Measurements from ENCODE around the gene DHX34.

DHX34 gene

DNA sequence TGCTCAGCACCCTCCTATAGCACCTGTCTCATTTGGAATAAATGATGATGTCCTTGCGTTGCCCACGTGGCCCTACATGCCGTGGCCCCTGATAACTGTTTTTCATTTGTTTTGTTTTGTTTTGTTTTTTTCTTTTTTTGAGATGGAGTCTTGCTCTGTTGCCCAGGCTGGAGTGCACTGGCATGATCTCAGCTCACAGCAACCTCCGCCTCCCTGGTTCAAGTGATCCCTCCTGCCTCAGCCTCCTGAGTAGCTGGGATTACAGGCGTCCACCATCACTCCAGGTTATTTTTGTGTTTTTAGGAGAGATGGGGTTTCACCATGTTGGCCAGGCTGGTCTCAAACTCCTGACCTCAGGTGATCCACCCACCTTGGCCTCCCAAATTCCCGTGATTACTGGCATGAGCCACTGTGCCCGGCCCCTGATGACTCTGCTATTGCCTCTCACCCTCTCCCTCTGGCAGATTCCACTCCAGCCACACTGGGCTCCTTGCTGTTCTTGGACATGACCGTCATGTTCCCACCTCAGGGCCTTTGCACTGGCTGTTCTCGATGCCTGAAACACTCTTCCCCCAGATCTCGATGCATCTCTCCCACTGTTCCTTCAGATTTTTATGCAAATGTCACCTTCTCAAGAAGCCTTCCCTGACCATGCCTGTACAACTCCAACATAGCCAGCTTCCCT, 9.8 kb upstream of the DHX34 start:
- no peaks in the 10 kb centered on the region for H3K36me3 ChIP-seq (ENCODE audit: low read length)
- no peaks in the 10 kb centered on the region for H4K20me1 ChIP-seq (ENCODE audit: low read depth, low read length)
- H3K79me2 ChIP-seq (ENCODE audit: insufficient read depth, low read length): no peaks in the 10 kb centered on the region
- no peaks in the 10 kb centered on the region for H3K9me3 ChIP-seq (ENCODE audit: insufficient read depth, low read length)
- H3K4me3 ChIP-seq (ENCODE audit: insufficient read depth, low read length, poor library complexity, severe bottlenecking): no peak overlapping the region
- no peaks in the 10 kb centered on the region for H3K27me3 ChIP-seq (ENCODE audit: low read length)
- no peak overlapping the region for H3K9ac ChIP-seq (ENCODE audit: low read length)
- H3K9me2 ChIP-seq (replicated peaks; ENCODE audit: insufficient read depth, low read length): no peaks in the 10 kb centered on the region
- no peaks in the 10 kb centered on the region for H3F3A ChIP-seq (ENCODE audit: insufficient read depth)
- no peak overlapping the region for H3K4me2 ChIP-seq (ENCODE audit: low read depth, low read length, poor library complexity, severe bottlenecking)
- H3K27ac ChIP-seq (ENCODE audit: low read depth, low read length): no peak overlapping the region
- TF ChIP-seq, protein P1, sequence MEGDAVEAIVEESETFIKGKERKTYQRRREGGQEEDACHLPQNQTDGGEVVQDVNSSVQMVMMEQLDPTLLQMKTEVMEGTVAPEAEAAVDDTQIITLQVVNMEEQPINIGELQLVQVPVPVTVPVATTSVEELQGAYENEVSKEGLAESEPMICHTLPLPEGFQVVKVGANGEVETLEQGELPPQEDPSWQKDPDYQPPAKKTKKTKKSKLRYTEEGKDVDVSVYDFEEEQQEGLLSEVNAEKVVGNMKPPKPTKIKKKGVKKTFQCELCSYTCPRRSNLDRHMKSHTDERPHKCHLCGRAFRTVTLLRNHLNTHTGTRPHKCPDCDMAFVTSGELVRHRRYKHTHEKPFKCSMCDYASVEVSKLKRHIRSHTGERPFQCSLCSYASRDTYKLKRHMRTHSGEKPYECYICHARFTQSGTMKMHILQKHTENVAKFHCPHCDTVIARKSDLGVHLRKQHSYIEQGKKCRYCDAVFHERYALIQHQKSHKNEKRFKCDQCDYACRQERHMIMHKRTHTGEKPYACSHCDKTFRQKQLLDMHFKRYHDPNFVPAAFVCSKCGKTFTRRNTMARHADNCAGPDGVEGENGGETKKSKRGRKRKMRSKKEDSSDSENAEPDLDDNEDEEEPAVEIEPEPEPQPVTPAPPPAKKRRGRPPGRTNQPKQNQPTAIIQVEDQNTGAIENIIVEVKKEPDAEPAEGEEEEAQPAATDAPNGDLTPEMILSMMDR (IDR thresholded peaks at IDR 0.05; ENCODE audit: insufficient read depth, low read length, poor library complexity, severe bottlenecking): no peak
- TF ChIP-seq EZH2phosphoT487 (conservative IDR thresholded peaks at IDR 0.05; ENCODE audit: low read length): no peak
- H2AFZ ChIP-seq (ENCODE audit: low read depth, low read length, severe bottlenecking): no peak overlapping the region

DNA sequence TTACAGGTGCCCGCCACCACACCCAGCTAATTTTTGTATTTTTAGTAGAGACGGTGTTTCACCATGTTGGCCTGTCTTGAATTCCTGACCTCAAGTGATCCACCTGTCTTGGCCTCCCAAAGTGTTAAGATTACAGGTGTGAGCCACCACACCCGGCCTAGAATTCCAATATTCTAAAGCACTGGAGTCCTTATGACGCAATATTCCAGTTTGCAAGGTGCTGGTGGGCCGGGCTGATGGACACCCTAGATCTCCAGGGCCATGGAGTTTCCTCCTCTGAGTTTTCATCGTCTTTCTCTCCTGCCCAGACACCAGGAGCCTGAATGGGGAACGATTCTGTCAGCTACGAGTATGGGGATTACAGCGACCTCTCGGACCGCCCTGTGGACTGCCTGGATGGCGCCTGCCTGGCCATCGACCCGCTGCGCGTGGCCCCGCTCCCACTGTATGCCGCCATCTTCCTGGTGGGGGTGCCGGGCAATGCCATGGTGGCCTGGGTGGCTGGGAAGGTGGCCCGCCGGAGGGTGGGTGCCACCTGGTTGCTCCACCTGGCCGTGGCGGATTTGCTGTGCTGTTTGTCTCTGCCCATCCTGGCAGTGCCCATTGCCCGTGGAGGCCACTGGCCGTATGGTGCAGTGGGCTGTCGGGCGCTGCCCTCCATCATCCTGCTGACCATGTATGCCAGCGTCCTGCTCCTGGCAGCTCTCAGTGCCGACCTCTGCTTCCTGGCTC, 8.5 kb upstream of the DHX34 start:
- no peaks in the 10 kb centered on the region for H3K79me2 ChIP-seq (ENCODE audit: insufficient read depth, low read length)
- no peaks in the 10 kb centered on the region for H4K20me1 ChIP-seq (ENCODE audit: low read depth, low read length)
- H3K4me3 ChIP-seq (ENCODE audit: insufficient read depth, low read length, poor library complexity, severe bottlenecking): no peak overlapping the region
- no peaks in the 10 kb centered on the region for H3F3A ChIP-seq (ENCODE audit: insufficient read depth)
- H3K36me3 ChIP-seq (ENCODE audit: low read length): no peaks in the 10 kb centered on the region
- no peak overlapping the region for H3K27ac ChIP-seq (ENCODE audit: low read depth, low read length)
- no peaks in the 10 kb centered on the region for H3K9me3 ChIP-seq (ENCODE audit: insufficient read depth, low read length)
- no peak for TF ChIP-seq EZH2phosphoT487 (conservative IDR thresholded peaks at IDR 0.05; ENCODE audit: low read length)
- TF ChIP-seq, protein P1 (IDR thresholded peaks at IDR 0.05; ENCODE audit: insufficient read depth, low read length, poor library complexity, severe bottlenecking): no peak
- H3K4me2 ChIP-seq (ENCODE audit: low read depth, low read length, poor library complexity, severe bottlenecking): no peak overlapping the region
- H3K9ac ChIP-seq (ENCODE audit: low read length): no peak overlapping the region
- H3K27me3 ChIP-seq (ENCODE audit: low read length): no peaks in the 10 kb centered on the region
- H2AFZ ChIP-seq (ENCODE audit: low read depth, low read length, severe bottlenecking): no peak overlapping the region
- no peaks in the 10 kb centered on the region for H3K9me2 ChIP-seq (replicated peaks; ENCODE audit: insufficient read depth, low read length)

DNA sequence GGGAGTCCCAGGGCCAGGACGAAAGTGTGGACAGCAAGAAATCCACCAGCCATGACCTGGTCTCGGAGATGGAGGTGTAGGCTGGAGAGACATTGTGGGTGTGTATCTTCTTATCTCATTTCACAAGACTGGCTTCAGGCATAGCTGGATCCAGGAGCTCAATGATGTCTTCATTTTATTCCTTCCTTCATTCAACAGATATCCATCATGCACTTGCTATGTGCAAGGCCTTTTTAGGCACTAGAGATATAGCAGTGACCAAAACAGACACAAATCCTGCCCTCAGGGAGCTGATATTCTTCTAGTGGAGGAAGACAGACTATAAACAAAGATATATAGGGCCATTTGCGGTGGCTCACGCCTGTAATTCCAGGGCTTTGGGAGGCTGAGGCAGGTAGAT, 7.4 kb upstream of the DHX34 start:
- H2AFZ ChIP-seq (ENCODE audit: low read depth, low read length, severe bottlenecking): no peak overlapping the region
- no peak overlapping the region for H3K4me2 ChIP-seq (ENCODE audit: low read depth, low read length, poor library complexity, severe bottlenecking)
- H3K9me3 ChIP-seq (ENCODE audit: insufficient read depth, low read length): no peaks in the 10 kb centered on the region
- no peak overlapping the region for H3K4me3 ChIP-seq (ENCODE audit: insufficient read depth, low read length, poor library complexity, severe bottlenecking)
- no peaks in the 10 kb centered on the region for H3K27me3 ChIP-seq (ENCODE audit: low read length)
- no peaks in the 10 kb centered on the region for H3K36me3 ChIP-seq (ENCODE audit: low read length)
- no peak overlapping the region for H3K27ac ChIP-seq (ENCODE audit: low read depth, low read length)
- no peak overlapping the region for H3K9ac ChIP-seq (ENCODE audit: low read length)
- H3F3A ChIP-seq (ENCODE audit: insufficient read depth): peaks cover 2% of the 10 kb centered on the region; the same call in 1 of the 2 replicates
- H3K79me2 ChIP-seq (ENCODE audit: insufficient read depth, low read length): no peaks in the 10 kb centered on the region
- no peaks in the 10 kb centered on the region for H3K9me2 ChIP-seq (replicated peaks; ENCODE audit: insufficient read depth, low read length)
- H4K20me1 ChIP-seq (ENCODE audit: low read depth, low read length): no peaks in the 10 kb centered on the region
- TF ChIP-seq, protein P1 (IDR thresholded peaks at IDR 0.05; ENCODE audit: insufficient read depth, low read length, poor library complexity, severe bottlenecking): no peak
- TF ChIP-seq EZH2phosphoT487 (conservative IDR thresholded peaks at IDR 0.05; ENCODE audit: low read length): no peak

Data from SU-DHL-6 (cell line).